ENCODE data around the gene PCCA. TPM values are rescaled to one million over a fixed set of nuclear protein-coding genes. Genes with fewer than 3 reads are reported as not detected.

PCCA gene
- total and polyA plus RNA-seq, 2 of the 13 experiments (the other 11 are each of a cell fraction or from before 2014, with no cell fraction given) = 15.0 to 32.2 TPM

- TF ChIP-seq ZNF609 (CRISPR knock-in tag; IDR thresholded peaks at IDR 0.05; ENCODE audit: borderline replicate concordance) (no peak), MAX (IDR thresholded peaks at IDR 0.05) (no peak)
Observed at GRCh38 chr13:100175803-100176182, 86.9 kb downstream of the PCCA start (continued).

GRCh38 chr13:100176801-100177400, 88.0 kb downstream of the PCCA start:
- H2AFZ ChIP-seq (ENCODE audit: low read length) = no peak overlapping the region
- H3K4me1 ChIP-seq (ENCODE audit: insufficient read depth, low read length) = no peaks in the 10 kb centered on the region
- peaks cover 0 to 1% of the 10 kb centered on the region in 2 experiments; a peak in 1 of 5 replicates for H3K36me3 ChIP-seq (replicated peaks in 1 of 2; ENCODE audit: control insufficient read depth in 1 of 2, insufficient read depth in 2 of 2, low read length in 2 of 2)
- FAIRE-seq = no peak
- CTCF ChIA-PET (ENCODE audit: low intra/inter-chr PET ratio, low total read pairs) = no interaction called here
- H3K9me3 ChIP-seq (ENCODE audit: low read length) = no peaks in the 10 kb centered on the region
- H3K9ac ChIP-seq (ENCODE audit: insufficient read depth, low read depth, low read length) = no peak overlapping the region
- no peak overlapping the region for H3K27ac ChIP-seq (ENCODE audit: extremely low read length, insufficient read depth, low read length)
- H3K4me2 ChIP-seq (ENCODE audit: low read depth, low read length) = no peak overlapping the region
- POLR2A ChIA-PET = no interaction called here
- BruUV-seq (replicated peaks) = no TSS peak
- H3K4me3 ChIP-seq (replicated peaks in 1 of 3; ENCODE audit: insufficient read depth in 1 of 3, low read depth in 2 of 3, low read length in 3 of 3) = no peak overlapping the region
- intact Hi-C loops (cut with micrococcal nuclease; ENCODE audit: unreplicated experiment) = no loop called here
- DNase-seq (ENCODE audit: low spot score) = no peak
- in situ Hi-C loops (cut with HindIII; ENCODE audit: extremely low pct_ligation_motif_present, low pct_unique_long_range_greater_than_20kb) = no loop called here
- WGBS (ENCODE audit: low lambda C conversion rate) = 96% methylated on average over 2 of the region's 2 CpGs
- H3K79me2 ChIP-seq (ENCODE audit: insufficient read depth, low read length) = no peaks in the 10 kb centered on the region
- no peak for ATAC-seq
- peak; percentile 37; the same call in 1 of the 2 replicates for TF ChIP-seq MAFF (IDR thresholded peaks at IDR 0.05; ENCODE audit: low read depth, low read length)
- no peak for TF ChIP-seq BCL3 (CRISPR knock-in tag; IDR thresholded peaks at IDR 0.05)
- no peak for TF ChIP-seq CHD2 (IDR thresholded peaks at IDR 0.05; ENCODE audit: low read depth, low read length)
- no peak for TF ChIP-seq ISX (CRISPR knock-in tag; conservative IDR thresholded peaks at IDR 0.05)
- peak in 1 of 2 experiments; percentile 64; a peak in 2 of 4 replicates for TF ChIP-seq MAFK (conservative IDR thresholded peaks at IDR 0.05 in 1 of 2, IDR thresholded peaks at IDR 0.05 in 1 of 2; ENCODE audit: low read length in 2 of 2)
- no peak for TF ChIP-seq ZNF10 (CRISPR knock-in tag; IDR thresholded peaks at IDR 0.05; ENCODE audit: borderline replicate concordance, low read depth)
- no peak for TF ChIP-seq PAF1 (CRISPR knock-in tag; IDR thresholded peaks at IDR 0.05)
- H3K27me3 ChIP-seq (ENCODE audit: control insufficient read depth in 1 of 2, insufficient read depth in 2 of 2, low read length in 2 of 2) = no peaks in the 10 kb centered on the region
- H4K20me1 ChIP-seq (ENCODE audit: insufficient read depth, low read length) = no peaks in the 10 kb centered on the region
